ENCODE results near the gene CISD1. TPM values are rescaled to one million over a fixed set of nuclear protein-coding genes. Genes with fewer than 3 reads are reported as not detected.

The CISD1 gene
- total and polyA plus RNA-seq, 9 of the 15 experiments (the other 6 are each of a cell fraction or from before 2014, with no cell fraction given), result 35.8 to 342 (median 118) TPM

DNA sequence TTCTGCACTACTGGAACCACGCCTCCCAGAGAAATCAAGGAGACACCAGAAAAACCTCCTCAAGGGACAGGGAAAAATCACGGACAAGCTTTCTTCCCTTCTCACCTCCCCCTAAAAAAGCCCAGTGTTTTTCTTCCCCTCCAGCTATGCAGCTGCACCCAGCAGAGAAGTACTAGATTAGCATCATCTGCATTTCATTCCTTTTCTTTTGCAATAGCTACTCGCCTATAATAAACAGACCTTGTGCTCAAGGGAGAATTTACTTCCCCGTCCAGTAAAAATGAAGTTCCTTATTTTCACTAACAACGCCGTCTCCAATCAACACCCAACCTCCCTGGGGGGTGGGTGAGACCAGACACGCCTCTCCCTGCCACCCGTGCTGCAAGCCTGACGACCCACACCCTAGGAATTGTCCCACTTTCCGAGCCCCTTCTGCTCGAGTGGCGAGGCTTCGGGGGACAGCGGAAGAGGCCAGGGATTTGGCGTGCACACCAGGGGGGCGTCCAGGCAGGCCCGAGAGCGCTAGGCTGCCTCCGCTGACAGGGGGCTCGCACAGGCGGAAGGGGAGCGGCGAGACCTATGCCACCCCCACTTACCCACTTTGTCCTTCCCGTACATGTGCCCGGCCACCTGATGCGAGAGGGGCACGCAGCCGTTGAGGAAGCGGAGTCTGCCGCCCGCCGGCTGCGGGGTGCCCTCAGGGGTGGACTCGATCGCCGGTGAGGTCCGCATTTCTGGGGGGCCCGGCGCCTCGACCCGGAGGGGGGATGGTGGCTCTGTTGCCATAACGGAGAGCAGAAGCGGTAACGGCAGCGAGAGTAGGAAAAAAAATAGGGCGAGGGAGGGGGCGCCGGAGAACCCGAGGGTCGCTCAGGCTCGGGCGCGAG is 1.9 kb upstream of the CISD1 start (continued):
- TF ChIP-seq, protein P1, sequence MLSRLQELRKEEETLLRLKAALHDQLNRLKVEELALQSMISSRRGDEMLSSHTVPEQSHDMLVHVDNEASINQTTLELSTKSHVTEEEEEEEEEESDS (CRISPR knock-in tag; IDR thresholded peaks at IDR 0.05), result no peak
- no peak for TF ChIP-seq RB1 (IDR thresholded peaks at IDR 0.05; ENCODE audit: low read depth)
- TF ChIP-seq KLF16 (IDR thresholded peaks at IDR 0.05), result no peak
- TF ChIP-seq, protein P2, sequence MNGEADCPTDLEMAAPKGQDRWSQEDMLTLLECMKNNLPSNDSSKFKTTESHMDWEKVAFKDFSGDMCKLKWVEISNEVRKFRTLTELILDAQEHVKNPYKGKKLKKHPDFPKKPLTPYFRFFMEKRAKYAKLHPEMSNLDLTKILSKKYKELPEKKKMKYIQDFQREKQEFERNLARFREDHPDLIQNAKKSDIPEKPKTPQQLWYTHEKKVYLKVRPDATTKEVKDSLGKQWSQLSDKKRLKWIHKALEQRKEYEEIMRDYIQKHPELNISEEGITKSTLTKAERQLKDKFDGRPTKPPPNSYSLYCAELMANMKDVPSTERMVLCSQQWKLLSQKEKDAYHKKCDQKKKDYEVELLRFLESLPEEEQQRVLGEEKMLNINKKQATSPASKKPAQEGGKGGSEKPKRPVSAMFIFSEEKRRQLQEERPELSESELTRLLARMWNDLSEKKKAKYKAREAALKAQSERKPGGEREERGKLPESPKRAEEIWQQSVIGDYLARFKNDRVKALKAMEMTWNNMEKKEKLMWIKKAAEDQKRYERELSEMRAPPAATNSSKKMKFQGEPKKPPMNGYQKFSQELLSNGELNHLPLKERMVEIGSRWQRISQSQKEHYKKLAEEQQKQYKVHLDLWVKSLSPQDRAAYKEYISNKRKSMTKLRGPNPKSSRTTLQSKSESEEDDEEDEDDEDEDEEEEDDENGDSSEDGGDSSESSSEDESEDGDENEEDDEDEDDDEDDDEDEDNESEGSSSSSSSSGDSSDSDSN (IDR thresholded peaks at IDR 0.05; ENCODE audit: borderline replicate concordance in 1 of 2, low read depth in 2 of 2, low read length in 2 of 2), result no peak
- no peak for TF ChIP-seq HDAC6 (IDR thresholded peaks at IDR 0.05; ENCODE audit: low read depth, low read length)
- peak; percentile 78 for TF ChIP-seq HDAC2 (IDR thresholded peaks at IDR 0.05)
- no peak for TF ChIP-seq SMAD4 (CRISPR knock-in tag; conservative IDR thresholded peaks at IDR 0.05)
- no peak for TF ChIP-seq CHD2 (IDR thresholded peaks at IDR 0.05; ENCODE audit: low read depth, low read length)
- no peak for TF ChIP-seq EHMT2 (IDR thresholded peaks at IDR 0.05)
- TF ChIP-seq, protein P3, sequence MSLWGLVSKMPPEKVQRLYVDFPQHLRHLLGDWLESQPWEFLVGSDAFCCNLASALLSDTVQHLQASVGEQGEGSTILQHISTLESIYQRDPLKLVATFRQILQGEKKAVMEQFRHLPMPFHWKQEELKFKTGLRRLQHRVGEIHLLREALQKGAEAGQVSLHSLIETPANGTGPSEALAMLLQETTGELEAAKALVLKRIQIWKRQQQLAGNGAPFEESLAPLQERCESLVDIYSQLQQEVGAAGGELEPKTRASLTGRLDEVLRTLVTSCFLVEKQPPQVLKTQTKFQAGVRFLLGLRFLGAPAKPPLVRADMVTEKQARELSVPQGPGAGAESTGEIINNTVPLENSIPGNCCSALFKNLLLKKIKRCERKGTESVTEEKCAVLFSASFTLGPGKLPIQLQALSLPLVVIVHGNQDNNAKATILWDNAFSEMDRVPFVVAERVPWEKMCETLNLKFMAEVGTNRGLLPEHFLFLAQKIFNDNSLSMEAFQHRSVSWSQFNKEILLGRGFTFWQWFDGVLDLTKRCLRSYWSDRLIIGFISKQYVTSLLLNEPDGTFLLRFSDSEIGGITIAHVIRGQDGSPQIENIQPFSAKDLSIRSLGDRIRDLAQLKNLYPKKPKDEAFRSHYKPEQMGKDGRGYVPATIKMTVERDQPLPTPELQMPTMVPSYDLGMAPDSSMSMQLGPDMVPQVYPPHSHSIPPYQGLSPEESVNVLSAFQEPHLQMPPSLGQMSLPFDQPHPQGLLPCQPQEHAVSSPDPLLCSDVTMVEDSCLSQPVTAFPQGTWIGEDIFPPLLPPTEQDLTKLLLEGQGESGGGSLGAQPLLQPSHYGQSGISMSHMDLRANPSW (CRISPR knock-in tag; IDR thresholded peaks at IDR 0.05), result peak; percentile 50; the same call in 1 of the 2 replicates
- peak in 1 of 2 experiments; percentile 65; a peak in 1 of 4 replicates for TF ChIP-seq SIN3A (IDR thresholded peaks at IDR 0.05; ENCODE audit: borderline replicate concordance in 2 of 2, control insufficient read depth in 1 of 2, low read depth in 2 of 2, low read length in 2 of 2)
- no peak for TF ChIP-seq MED1 (CRISPR knock-in tag; IDR thresholded peaks at IDR 0.05; ENCODE audit: borderline replicate concordance)
- no peak for TF ChIP-seq NFATC3 (IDR thresholded peaks at IDR 0.05)
- TF ChIP-seq, protein P4, sequence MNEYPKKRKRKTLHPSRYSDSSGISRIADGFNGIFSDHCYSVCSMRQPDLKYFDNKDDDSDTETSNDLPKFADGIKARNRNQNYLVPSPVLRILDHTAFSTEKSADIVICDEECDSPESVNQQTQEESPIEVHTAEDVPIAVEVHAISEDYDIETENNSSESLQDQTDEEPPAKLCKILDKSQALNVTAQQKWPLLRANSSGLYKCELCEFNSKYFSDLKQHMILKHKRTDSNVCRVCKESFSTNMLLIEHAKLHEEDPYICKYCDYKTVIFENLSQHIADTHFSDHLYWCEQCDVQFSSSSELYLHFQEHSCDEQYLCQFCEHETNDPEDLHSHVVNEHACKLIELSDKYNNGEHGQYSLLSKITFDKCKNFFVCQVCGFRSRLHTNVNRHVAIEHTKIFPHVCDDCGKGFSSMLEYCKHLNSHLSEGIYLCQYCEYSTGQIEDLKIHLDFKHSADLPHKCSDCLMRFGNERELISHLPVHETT (CRISPR knock-in tag; conservative IDR thresholded peaks at IDR 0.05 in 1 of 2, IDR thresholded peaks at IDR 0.05 in 1 of 2), result peak in 1 of 2 experiments; percentile 53; a peak in 1 of 4 replicates
- 0 out of 2 replicates have a peak, but pooled peaks have one; percentile 12 for TF ChIP-seq E2F3 (CRISPR knock-in tag; IDR thresholded peaks at IDR 0.05)
- TF ChIP-seq, protein P5, sequence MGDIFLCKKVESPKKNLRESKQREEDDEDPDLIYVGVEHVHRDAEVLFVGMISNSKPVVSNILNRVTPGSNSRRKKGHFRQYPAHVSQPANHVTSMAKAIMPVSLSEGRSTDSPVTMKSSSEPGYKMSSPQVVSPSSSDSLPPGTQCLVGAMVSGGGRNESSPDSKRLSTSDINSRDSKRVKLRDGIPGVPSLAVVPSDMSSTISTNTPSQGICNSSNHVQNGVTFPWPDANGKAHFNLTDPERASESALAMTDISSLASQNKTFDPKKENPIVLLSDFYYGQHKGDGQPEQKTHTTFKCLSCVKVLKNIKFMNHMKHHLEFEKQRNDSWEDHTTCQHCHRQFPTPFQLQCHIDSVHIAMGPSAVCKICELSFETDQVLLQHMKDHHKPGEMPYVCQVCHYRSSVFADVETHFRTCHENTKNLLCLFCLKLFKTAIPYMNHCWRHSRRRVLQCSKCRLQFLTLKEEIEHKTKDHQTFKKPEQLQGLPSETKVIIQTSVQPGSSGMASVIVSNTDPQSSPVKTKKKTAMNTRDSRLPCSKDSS (IDR thresholded peaks at IDR 0.05; ENCODE audit: low read depth, partially characterized antibody), result no peak
- TF ChIP-seq KAT2B (IDR thresholded peaks at IDR 0.05; ENCODE audit: low read depth, low read length), result no peak
